ENCODE measurements around the gene HYI. TPM values are rescaled to one million over a fixed set of nuclear protein-coding genes. Genes with fewer than 3 reads are reported as not detected.

HYI gene
- total RNA-seq, 1 donor = 27.1 TPM

GRCh38 chr1:43446388-43446740, 7.4 kb downstream of the HYI start:
- peaks cover 88% of the 10 kb centered on the region for H3K36me3 ChIP-seq (ENCODE audit: insufficient read depth, low read length)

DNA sequence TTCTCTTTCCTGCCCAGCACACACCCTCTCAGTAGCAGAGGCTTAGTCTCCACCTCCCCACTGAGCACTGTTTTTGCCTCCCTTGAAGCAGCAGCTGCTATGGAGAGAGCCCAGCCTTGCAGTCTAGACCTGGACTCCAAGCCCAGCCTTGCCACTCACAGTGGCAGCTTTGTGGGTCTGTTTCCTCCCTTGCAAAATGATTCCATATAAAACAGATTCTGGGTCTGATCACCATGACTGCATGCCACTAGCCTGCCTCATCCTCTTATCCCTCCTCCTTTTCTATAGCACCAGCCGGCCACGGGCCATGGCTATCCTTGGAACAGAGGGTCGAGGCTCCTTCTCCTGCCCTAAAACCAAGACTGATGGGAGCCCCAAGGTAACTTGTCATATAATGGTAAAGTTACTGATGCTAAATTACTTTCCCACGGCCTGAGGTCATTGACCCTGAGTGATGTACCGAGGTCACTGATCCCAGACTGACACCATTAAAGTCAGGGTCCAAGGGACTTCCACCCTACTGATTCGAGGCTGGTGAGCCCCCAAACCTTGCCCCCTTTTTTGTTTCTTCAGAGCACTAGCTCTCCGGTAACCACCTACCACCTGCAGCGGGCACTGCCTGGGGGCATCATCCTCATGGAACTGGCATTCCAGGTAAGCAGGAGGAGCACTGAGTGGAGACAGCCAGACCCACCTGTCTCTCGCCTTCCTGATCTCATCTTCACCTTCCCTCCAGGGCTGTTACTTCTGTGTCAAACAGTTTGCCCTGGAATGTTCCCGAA, 7.9 kb downstream of the HYI start:
- Histone ChIP-seq H3K27ac (ENCODE audit: low read depth, low read length) (peak overlapping the region; percentile 16), H2AFZ (ENCODE audit: low read length) (no peak overlapping the region), H4K20me1 (ENCODE audit: insufficient read depth, low read length) (no peaks in the 10 kb centered on the region), H3K4me2 (ENCODE audit: insufficient read depth, low read length) (no peak overlapping the region), H3K27me3 (ENCODE audit: insufficient read depth, low read length) (no peaks in the 10 kb centered on the region), H3K4me3 (ENCODE audit: insufficient read depth, low read length) (no peak overlapping the region), H3K4me1 (ENCODE audit: insufficient read depth, low read length) (no peaks in the 10 kb centered on the region), H3K36me3 (ENCODE audit: insufficient read depth, low read length) (peaks cover 87% of the 10 kb centered on the region), H3K79me2 (ENCODE audit: insufficient read depth, low read length) (no peaks in the 10 kb centered on the region), H3K9me3 (ENCODE audit: low read depth, low read length) (no peaks in the 10 kb centered on the region)
- TF ChIP-seq, protein P1, sequence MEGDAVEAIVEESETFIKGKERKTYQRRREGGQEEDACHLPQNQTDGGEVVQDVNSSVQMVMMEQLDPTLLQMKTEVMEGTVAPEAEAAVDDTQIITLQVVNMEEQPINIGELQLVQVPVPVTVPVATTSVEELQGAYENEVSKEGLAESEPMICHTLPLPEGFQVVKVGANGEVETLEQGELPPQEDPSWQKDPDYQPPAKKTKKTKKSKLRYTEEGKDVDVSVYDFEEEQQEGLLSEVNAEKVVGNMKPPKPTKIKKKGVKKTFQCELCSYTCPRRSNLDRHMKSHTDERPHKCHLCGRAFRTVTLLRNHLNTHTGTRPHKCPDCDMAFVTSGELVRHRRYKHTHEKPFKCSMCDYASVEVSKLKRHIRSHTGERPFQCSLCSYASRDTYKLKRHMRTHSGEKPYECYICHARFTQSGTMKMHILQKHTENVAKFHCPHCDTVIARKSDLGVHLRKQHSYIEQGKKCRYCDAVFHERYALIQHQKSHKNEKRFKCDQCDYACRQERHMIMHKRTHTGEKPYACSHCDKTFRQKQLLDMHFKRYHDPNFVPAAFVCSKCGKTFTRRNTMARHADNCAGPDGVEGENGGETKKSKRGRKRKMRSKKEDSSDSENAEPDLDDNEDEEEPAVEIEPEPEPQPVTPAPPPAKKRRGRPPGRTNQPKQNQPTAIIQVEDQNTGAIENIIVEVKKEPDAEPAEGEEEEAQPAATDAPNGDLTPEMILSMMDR (IDR thresholded peaks at IDR 0.05; ENCODE audit: extremely low read depth, low read depth, low read length) = no peak
- DNase-seq (ENCODE audit: insufficient read length, low spot score, missing footprints) = peak; percentile 81

More at GRCh38 chr1:43446388-43446740, 7.4 kb downstream of the HYI start:
- Histone ChIP-seq H3K4me1 (ENCODE audit: insufficient read depth, low read length) (no peaks in the 10 kb centered on the region), H3K4me3 (ENCODE audit: insufficient read depth, low read length) (no peak overlapping the region), H3K4me2 (ENCODE audit: insufficient read depth, low read length) (no peak overlapping the region), H3K79me2 (ENCODE audit: insufficient read depth, low read length) (no peaks in the 10 kb centered on the region), H2AFZ (ENCODE audit: low read length) (no peak overlapping the region), H3K9me3 (ENCODE audit: low read depth, low read length) (no peaks in the 10 kb centered on the region), H3K27me3 (ENCODE audit: insufficient read depth, low read length) (no peaks in the 10 kb centered on the region), H4K20me1 (ENCODE audit: insufficient read depth, low read length) (no peaks in the 10 kb centered on the region), H3K27ac (ENCODE audit: low read depth, low read length) (no peak overlapping the region)
- TF ChIP-seq, protein P1 (IDR thresholded peaks at IDR 0.05; ENCODE audit: extremely low read depth, low read depth, low read length) = no peak
- DNase-seq (ENCODE audit: insufficient read length, low spot score, missing footprints) = no peak

GRCh38 chr1:43444836-43445235, 8.9 kb downstream of the HYI start:
- peaks cover 87% of the 10 kb centered on the region for H3K36me3 ChIP-seq (ENCODE audit: insufficient read depth, low read length)
- no peaks in the 10 kb centered on the region for H3K9me3 ChIP-seq (ENCODE audit: low read depth, low read length)
- H3K27ac ChIP-seq (ENCODE audit: low read depth, low read length) = no peak overlapping the region
- H3K79me2 ChIP-seq (ENCODE audit: insufficient read depth, low read length) = no peaks in the 10 kb centered on the region
- DNase-seq (ENCODE audit: insufficient read length, low spot score, missing footprints) = no peak
- no peaks in the 10 kb centered on the region for H3K4me1 ChIP-seq (ENCODE audit: insufficient read depth, low read length)
- H3K27me3 ChIP-seq (ENCODE audit: insufficient read depth, low read length) = no peaks in the 10 kb centered on the region
- TF ChIP-seq, protein P1 (IDR thresholded peaks at IDR 0.05; ENCODE audit: extremely low read depth, low read depth, low read length) = no peak
- H2AFZ ChIP-seq (ENCODE audit: low read length) = no peak overlapping the region
- no peaks in the 10 kb centered on the region for H4K20me1 ChIP-seq (ENCODE audit: insufficient read depth, low read length)
- no peak overlapping the region for H3K4me3 ChIP-seq (ENCODE audit: insufficient read depth, low read length)
- H3K4me2 ChIP-seq (ENCODE audit: insufficient read depth, low read length) = no peak overlapping the region

- Histone ChIP-seq H3K36me3 (ENCODE audit: insufficient read depth, low read length) (peaks cover 85% of the 10 kb centered on the region), H3K79me2 (ENCODE audit: insufficient read depth, low read length) (no peaks in the 10 kb centered on the region), H3K9me3 (ENCODE audit: low read depth, low read length) (no peaks in the 10 kb centered on the region), H3K4me1 (ENCODE audit: insufficient read depth, low read length) (no peaks in the 10 kb centered on the region), H3K27me3 (ENCODE audit: insufficient read depth, low read length) (no peaks in the 10 kb centered on the region), H3K27ac (ENCODE audit: low read depth, low read length) (no peak overlapping the region), H4K20me1 (ENCODE audit: insufficient read depth, low read length) (no peaks in the 10 kb centered on the region), H2AFZ (ENCODE audit: low read length) (no peak overlapping the region), H3K4me3 (ENCODE audit: insufficient read depth, low read length) (no peak overlapping the region), H3K4me2 (ENCODE audit: insufficient read depth, low read length) (no peak overlapping the region)
- TF ChIP-seq, protein P1 (IDR thresholded peaks at IDR 0.05; ENCODE audit: extremely low read depth, low read depth, low read length) = no peak
- no peak for DNase-seq (ENCODE audit: insufficient read length, low spot score, missing footprints)
These were observed 9.4 kb downstream of the HYI start for GRCh38 chr1:43444151-43444828.

All from osteoblast (primary cell).